ENCODE data around the gene HEATR1.
"Not testable (repeated sequence)": the region's sequence is repeated elsewhere in the genome, so short reads cannot be mapped to it uniquely, and the experiment has no call there.

The HEATR1 gene, protein sequence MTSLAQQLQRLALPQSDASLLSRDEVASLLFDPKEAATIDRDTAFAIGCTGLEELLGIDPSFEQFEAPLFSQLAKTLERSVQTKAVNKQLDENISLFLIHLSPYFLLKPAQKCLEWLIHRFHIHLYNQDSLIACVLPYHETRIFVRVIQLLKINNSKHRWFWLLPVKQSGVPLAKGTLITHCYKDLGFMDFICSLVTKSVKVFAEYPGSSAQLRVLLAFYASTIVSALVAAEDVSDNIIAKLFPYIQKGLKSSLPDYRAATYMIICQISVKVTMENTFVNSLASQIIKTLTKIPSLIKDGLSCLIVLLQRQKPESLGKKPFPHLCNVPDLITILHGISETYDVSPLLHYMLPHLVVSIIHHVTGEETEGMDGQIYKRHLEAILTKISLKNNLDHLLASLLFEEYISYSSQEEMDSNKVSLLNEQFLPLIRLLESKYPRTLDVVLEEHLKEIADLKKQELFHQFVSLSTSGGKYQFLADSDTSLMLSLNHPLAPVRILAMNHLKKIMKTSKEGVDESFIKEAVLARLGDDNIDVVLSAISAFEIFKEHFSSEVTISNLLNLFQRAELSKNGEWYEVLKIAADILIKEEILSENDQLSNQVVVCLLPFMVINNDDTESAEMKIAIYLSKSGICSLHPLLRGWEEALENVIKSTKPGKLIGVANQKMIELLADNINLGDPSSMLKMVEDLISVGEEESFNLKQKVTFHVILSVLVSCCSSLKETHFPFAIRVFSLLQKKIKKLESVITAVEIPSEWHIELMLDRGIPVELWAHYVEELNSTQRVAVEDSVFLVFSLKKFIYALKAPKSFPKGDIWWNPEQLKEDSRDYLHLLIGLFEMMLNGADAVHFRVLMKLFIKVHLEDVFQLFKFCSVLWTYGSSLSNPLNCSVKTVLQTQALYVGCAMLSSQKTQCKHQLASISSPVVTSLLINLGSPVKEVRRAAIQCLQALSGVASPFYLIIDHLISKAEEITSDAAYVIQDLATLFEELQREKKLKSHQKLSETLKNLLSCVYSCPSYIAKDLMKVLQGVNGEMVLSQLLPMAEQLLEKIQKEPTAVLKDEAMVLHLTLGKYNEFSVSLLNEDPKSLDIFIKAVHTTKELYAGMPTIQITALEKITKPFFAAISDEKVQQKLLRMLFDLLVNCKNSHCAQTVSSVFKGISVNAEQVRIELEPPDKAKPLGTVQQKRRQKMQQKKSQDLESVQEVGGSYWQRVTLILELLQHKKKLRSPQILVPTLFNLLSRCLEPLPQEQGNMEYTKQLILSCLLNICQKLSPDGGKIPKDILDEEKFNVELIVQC (N-terminal part only)

DNA sequence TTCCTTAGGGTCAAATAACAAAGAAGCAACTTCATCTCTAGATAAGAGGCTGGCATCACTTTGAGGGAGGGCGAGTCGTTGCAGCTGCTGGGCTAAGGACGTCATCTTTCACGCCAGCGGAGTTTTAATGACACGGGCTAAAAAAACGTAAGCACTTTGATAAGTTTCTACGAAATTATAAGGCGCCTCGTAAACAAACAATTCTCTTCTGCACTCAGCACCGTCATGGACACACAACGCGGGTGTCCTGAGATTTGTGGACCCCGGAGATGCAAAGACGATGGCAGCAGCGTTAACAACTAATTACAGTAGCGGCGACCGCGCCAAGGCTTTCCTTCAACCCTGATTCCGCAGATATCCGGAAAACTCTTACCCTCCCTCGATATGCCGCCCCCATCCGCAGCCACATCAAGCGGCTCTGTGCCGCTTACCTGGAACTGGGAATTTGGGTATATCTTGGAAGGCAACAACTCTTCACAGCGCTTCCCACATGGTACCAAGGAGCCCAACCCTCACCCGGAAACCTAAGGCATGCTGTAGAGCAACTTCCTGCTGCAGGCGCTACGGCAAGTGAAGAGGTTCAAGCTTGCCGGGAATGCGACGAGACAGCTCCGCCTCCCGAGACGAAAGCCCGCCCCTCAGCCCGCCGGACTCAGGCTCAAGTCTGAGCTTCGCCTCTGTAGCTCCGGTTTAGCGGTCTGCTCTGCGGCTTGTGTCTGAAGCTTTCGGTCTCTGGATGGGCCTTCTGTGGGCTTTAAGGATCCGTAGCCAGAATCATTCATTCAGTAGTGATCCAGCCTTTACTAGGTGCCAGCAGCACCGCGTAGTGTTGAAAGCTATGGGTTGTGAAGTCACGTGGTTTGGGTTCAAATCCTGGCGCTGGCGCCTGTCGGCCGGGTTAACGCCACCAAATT is at the start of gene HEATR1:
Gene HEATR1 (minus strand): TSS at position 526 of the 914 bp plus-strand sequence. CDS start 421 bp downstream, at position 105.
- DNase-seq (ENCODE audit: low read depth in 2 of 2) = peak; percentile 69 to 76

DNA sequence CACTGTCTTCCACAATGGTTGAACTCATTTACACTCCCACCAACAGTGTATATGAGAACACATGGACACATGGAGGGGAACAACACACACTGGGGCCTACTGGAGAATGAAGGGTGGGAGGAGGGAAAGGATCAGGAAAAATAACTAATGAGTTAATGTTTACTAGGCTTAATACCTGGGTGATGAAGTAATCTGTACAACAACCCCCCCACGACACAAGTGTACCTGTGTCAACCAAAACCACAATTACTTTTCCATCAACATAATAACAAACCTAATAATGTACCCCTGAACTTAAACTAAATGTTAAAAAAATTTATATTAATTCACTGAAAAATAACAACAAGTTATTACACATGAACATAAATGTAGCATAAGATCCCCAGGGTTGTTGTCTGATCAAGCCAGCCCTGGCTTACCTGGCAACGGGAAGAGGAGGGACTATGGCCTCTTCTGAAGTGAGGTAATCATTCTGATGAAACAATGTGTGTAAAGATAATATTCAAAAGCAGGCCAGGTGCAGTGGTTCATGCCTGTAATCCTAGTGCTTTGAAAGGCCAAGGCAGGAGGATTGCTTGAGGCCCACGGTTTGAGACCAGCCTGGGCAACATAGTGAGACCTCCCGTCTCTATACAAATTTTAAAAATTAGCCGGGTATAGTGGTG is 40.8 kb upstream of the HEATR1 start:
- no peak for DNase-seq (ENCODE audit: low read depth in 2 of 2)

DNA sequence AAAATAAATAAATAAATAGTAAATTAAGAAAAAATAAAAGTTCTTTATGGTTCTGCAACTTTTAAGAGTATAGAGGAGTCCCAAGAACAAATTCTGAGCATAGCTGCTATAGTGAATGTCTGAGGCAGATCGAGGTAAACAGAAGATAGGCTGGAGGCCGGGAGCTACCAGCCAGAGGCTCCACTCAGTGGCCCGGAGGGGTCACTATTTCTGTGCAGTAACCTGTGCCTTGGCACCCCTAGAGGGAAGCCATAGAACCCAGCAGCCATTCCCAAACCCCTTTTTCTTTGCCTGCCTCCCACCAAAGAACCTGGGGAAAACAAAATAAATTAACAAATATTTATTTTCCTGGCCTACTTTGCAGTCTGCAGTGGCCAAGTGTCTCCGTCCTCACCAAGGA is 38.4 kb upstream of the HEATR1 start:
- DNase-seq (ENCODE audit: low read depth in 2 of 2) = no peak

DNA sequence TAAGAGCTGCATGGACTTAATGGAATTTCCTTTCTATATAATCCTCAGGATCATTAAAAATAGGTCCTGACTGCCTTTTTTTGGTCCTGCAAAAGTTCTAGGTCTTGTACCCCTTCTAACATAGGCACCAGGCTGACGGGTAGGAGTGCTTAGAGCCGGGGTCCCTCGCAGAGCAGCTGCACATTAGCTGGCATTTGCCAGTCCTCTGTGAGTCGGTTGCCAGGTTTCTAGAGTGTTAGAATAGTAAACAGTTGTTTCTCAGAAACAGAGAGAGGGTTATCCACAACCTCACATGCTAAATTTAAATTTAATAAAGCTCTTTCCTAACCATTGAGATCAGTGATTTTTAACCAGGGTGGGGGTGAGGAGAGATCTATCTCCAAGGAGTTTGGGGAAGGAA is 35.4 kb upstream of the HEATR1 start:
- DNase-seq (ENCODE audit: low read depth in 2 of 2) = no peak

DNA sequence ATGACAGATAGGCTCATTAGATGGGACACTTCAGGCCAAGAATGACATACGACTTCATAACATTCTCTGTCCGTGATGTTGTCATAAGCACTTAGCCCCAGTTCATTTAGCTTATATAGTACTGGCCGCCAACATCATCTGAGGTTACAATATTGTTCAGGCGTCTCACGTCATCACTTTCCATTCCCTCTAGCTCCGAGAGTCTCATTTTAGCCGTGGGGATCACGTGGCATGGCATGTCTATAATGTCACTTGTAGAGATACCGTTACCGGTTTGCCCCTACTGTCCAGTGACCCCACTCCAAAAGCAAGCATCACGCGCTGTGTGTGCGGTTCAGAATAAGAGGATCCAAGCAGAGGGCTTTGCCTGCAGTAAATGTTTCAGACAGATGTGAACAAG is 34.6 kb upstream of the HEATR1 start:
- DNase-seq (ENCODE audit: low read depth in 2 of 2) = no peak

DNA sequence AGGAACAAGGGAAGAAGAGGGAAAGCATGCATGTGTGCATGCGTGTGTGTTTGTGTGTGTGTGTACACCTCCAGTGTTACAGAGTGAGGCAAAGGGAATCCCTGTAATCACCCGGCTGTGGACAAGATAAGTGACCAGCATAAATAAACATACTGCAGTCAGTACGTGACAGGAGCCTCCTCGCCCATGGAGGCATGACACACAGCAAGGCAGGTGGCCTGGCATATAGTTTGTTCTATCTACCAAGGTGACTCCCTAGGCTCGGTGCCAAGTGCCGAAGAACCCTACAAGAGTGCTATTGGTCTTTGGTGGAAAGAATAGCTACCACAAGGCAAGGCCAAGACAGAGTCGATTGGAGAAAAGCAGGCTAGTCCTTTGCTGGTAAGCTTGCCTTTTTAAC is 31.7 kb upstream of the HEATR1 start:
- no peak for DNase-seq (ENCODE audit: low read depth in 2 of 2)

DNA sequence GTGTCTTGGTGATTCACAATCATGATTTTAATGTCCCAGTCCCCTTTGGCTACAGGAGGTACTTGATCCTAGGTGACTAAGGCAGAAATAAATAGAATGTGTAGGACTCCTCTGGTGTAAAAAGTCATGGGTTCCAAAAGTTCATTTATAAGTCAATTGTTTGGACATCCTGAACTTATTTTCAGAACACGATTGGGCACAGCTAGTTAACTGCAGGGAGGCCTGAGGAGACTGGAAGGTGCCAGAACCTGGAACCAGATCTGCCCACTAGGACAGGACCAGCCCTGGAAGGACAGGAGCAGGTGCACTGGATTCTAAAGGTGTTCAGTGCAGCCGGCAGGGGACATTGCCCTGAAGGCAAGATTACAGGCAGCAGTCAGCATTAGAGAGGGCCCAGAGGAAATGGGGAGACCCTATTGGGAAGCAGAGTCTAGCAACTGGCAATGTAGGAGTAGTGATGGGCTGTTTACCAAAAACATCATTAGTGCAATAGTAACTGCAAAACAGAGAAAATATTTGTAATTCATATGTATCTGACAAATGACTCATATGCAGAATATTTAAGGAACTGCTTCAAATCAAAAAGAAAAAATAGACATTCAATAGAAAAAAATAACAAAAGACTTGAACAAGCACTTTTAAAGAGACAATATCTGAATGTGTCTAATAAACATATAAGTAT is 23.6 kb upstream of the HEATR1 start:
- DNase-seq (ENCODE audit: low read depth in 2 of 2) = no peak

DNA sequence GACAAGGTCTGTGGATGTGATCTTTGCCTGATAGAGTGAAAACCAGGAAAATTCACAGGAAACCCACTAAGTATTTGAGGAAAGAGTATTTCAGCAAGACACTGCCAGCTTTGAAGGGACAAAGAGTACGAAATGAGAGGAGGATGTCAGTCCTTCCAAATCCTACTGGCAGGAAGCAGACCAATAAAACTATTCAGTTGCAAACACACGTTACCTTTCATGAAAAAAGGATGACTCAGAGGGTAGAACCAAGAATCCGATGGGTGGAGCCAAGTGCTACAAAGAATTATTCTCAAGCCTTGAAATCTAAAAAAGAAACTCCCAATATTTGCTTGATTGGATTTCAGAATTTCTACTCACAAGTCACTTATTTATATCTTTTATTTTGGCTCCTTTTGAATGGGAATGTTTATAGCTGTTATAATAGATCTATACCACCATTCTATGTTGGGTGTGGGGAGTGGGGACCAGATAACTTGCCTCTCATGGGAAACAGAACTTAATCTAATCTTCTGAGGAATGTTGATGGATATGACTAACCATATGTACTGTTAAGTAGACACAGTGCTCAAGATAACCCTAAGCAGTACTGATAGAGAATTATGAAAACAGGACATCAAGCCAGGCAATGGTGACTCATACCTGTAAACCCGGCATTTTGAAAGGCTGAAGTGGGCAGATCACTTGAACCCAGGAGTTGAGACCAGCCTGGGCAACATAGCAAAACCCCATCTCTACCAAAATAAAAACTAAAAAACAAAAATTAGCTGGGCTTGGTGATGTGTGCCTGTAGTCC is 19.3 kb upstream of the HEATR1 start:
- DNase-seq (ENCODE audit: low read depth in 2 of 2) = no peak

DNA sequence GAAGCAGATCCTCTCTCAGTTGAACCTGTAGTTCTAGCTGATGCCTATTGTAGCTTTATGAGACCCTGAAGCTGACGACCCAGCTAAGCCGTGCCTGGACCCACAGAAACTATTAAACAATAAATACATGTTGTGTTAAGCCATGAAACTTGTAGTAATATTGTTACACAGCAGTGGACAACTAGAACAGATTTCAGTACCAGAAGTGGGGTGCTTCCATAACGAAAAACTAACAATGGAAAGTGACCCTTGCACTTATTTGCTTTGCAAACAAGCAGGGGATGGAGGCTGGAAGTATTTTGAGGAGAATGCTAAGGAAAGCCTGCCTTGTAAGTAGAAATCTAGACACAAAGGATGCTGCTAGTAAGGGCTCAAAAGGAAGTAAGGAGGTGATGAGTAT is 18.1 kb upstream of the HEATR1 start:
- DNase-seq (ENCODE audit: low read depth in 2 of 2) = no peak

DNA sequence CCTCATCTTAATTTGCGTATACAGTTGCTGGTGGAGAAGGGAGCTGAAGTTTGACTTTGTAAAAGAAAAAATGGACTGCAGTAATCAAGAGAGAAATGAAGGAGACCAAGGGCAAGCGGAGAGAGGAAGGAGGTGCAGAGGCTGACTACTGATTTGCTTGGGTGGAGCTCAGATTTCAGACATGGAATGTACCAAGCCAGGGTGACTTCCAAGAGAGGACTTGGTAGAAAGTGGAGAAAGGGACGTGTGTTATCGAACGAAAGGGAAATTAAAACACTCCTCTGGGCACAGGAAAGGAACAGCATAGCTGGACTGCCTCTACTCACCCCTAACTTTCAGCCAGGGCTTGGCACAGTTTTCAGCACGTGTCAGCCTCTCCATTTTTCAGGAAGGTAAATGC is 15.1 kb upstream of the HEATR1 start:
- no peak for DNase-seq (ENCODE audit: low read depth in 2 of 2)

DNA sequence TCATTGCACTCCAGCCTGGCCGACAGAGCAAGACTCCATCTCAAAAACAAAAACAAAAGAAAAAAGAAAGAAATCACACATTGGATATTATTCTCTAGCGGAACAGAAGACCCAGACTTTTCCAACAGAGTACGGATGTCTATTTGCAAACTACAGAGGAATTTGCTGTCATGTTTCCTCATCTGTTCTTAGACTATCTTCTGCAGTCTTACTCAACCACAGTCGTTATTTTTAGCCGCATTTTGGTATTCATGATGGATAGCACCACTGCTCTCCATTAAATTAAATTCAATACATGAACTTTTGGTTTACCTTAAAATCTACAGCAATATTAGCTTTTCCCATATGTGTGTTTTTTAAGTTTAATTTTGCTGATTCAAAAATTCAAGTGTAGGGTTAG is 14.2 kb upstream of the HEATR1 start:
- no peak for DNase-seq (ENCODE audit: low read depth in 2 of 2)

DNA sequence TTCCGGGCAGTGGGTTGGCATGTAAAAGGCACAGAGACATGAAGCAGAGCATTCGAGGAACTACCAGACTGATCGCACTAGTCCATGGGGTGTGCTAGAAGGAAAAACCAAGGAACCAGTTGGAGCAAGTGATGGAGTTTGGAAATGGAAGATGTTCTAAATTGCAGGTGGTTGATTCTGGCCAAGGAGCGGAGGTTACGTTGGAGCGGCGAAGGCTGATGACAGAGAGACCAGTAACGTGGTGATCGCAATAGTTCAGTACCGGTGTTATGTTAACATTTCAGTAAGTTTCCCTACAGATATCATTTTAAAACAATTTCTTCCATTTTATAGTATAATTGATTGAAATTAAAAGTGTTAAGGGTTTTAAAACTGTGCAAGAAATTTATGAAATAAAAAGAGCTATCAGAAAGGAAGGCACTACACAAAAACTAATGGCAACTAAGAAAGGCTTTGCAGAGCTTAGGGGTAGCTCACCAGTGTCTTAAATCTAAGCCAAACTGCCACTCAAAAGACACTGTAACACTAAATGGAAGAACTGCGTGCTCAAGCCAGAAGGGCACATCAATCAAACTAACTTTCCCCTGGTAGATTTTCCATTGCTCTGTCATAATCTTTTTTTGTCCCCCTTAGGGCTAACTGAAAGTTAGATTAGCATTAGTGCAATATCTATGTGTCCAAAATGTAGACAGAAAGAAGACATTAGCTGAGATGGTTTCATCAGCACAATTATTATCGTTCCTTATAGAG is 11.3 kb upstream of the HEATR1 start:
- no peak for DNase-seq (ENCODE audit: low read depth in 2 of 2)

DNA sequence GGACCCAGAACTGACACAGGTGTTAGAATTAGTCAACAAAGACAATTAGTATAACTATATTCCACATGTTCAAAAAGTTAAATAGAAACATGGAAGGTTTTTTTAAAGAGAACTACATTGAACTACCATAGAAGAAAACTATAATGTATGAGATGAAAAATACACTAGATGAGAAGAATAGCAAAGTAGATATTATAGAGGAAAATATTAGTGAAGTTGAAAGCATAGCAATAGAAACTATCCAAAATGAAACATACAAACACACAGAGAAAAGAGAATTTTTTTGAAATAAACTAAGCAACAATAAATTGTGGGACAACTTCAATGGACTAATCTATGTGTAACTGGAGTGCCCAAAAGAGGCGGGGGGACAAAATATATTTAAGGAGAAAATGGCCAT is 8.0 kb upstream of the HEATR1 start:
- DNase-seq (ENCODE audit: low read depth in 2 of 2) = no peak

DNA sequence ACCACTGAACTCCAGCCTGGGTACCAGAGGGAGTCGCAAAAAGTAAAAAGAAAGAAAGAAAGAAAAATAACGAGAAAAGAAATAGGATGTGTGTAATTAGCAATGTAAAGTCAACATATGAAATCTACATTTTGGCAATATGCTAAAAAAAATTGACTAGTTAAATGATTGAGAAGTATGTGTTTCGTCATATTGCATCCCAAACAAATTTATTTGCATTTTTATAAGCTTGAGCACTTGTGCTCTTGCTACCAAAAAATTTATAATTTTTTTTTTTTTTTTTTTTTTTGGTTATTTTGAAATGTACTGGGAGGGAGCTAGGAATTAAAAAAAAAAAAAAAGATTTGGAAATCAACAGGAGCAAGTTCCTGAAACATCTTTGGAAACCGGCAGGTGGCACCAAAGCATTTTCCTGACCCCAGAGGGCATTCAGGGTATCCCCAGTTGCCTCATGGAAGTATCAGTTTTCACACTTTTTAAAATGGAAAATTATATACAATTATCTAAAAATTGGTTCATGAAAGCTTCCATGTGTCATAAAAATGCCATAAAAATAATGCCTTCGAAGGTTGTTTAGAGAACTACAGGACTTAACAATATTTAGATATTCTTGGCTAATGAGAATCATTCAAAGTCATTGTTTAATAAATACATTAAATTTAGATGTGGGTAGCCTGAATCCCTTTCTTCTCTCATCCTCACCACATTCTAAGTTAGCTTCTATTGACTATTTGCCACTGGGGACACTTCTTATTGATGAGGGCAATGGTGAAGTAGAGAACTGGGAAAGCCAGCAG is 4.8 kb upstream of the HEATR1 start:
- DNase-seq (ENCODE audit: low read depth in 2 of 2) = no peak

DNA sequence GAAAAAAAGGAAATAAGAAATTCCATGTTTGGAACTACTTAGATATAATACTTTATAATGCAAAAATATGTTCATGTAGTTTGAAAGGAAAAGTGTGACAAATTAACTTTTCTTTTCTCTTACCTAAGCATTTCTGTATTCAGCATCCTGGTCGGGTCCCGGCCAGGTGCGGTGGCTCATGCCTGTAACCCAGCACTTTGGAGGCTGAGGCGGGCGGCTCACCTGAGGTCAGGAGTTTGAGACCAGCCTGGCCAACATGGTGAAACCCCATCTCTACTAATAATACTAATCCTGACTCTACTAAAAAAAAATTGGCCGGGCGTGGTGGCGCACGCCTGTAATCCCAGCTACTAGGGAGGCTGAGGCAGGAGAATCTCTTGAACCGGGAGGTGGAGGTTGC is 3.3 kb upstream of the HEATR1 start:
- DNase-seq (ENCODE audit: low read depth in 2 of 2) = not testable (repeated sequence)

DNA sequence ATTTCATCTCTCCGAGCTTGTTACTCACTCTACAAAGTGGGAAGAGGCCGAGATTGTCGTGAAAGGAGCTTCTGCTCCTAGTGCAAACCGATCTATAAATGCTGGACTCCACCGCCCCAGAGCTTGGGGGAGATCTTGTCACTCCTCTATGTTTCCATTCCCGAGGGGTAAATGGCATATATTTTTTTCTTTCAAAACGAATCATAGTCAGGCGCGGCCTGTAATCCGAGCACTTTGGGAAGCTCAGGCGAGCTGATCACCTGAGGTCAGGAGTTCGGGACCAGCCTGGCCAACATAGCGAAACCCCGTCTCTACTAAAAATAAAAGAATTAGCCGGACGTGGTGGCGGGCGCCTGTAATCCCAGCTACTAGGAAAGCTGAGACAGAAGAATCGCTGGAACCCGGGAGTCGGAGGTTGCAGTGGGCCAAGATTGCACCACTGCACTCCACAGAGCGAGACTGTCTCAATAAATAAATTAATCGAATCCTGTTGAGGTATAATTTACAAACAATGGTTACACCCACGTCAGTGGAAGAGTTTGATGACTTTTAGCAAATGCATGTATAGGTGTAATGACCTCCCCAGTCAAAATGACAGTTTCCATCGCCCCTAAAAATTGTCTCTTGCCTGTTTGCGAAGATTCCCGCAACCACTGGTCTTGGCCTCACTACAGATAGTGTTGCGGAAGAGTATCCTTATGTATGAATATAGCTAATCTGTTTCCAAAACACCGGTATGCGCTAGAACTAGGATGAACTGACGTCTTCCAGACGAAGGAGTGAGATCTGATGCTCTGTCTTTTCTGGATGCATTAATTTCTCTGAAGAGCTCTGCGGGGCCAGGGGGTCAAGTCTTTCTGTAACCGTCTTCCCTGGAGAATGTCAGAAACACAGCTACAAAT is 840 bp upstream of the HEATR1 start:
- no peak for DNase-seq (ENCODE audit: low read depth in 2 of 2)
